Esophagus mucosa (tissue), 1 donor: ENCODE results near the gene PARP9. TPM values are rescaled to one million over a fixed set of nuclear protein-coding genes. Genes with fewer than 3 reads are reported as not detected.

Experiments
- total RNA-seq: library from RNA; stranded (reverse); gene quantifications from one replicate; pipeline ENCODE4 v1.2.4, GENCODE V29; 2023
- donor health status: DM: yes; HTN: yes; CAD: no.

PARP9 gene
- total RNA-seq, 1 donor from 2014 or later, result 27.5 TPM

Other genes with a start within 250 kb of the PARP9 start
- 2,321 TPM for gene CSTA, start 239.1 kb downstream of the PARP9 start, total RNA-seq
- 43.3 TPM for gene MIX23, start 181.1 kb downstream of the PARP9 start, total RNA-seq
- gene FAM162A, start 180.1 kb downstream of the PARP9 start, total RNA-seq, result 106 TPM
- gene WDR5B, start 148.2 kb downstream of the PARP9 start, total RNA-seq, result 1.9 TPM
- gene KPNA1, start 49.4 kb downstream of the PARP9 start, total RNA-seq, result 54.2 TPM
- 28.5 TPM for gene DTX3L, start within 50 bp of the PARP9 start, total RNA-seq
- gene PARP15, start 13.3 kb upstream of the PARP9 start, total RNA-seq, result 0.56 TPM
- 15.9 TPM for gene PARP14, start 116.5 kb upstream of the PARP9 start, total RNA-seq
- 3.3 TPM for gene HSPBAP1, start 229.5 kb upstream of the PARP9 start, total RNA-seq
- 10.3 TPM for gene SLC49A4, start 230.8 kb upstream of the PARP9 start, total RNA-seq